CD4-positive, alpha-beta T cell treated with Interleukin-1 beta for 1 hour (primary cell): ENCODE measurements around the gene PRXL2B.

Experiments
- DNase-seq, 2 donors: peaks; one replicate each; pipeline ENCODE4 v3.0.0-alpha.2; 2020 to 2022

The PRXL2B gene

GRCh38 chr1:2587071-2587859 lies 688 bp downstream of the PRXL2B start:
- DNase-seq, result no peak

- no peak for DNase-seq
Measured at GRCh38 chr1:2587860-2588571, 1.4 kb downstream of the PRXL2B start.

- DNase-seq, result no peak
Measured at GRCh38 chr1:2588661-2589430, 2.3 kb downstream of the PRXL2B start.

- DNase-seq, result no peak
Measured at GRCh38 chr1:2589431-2590232, 3.1 kb downstream of the PRXL2B start.

DNA sequence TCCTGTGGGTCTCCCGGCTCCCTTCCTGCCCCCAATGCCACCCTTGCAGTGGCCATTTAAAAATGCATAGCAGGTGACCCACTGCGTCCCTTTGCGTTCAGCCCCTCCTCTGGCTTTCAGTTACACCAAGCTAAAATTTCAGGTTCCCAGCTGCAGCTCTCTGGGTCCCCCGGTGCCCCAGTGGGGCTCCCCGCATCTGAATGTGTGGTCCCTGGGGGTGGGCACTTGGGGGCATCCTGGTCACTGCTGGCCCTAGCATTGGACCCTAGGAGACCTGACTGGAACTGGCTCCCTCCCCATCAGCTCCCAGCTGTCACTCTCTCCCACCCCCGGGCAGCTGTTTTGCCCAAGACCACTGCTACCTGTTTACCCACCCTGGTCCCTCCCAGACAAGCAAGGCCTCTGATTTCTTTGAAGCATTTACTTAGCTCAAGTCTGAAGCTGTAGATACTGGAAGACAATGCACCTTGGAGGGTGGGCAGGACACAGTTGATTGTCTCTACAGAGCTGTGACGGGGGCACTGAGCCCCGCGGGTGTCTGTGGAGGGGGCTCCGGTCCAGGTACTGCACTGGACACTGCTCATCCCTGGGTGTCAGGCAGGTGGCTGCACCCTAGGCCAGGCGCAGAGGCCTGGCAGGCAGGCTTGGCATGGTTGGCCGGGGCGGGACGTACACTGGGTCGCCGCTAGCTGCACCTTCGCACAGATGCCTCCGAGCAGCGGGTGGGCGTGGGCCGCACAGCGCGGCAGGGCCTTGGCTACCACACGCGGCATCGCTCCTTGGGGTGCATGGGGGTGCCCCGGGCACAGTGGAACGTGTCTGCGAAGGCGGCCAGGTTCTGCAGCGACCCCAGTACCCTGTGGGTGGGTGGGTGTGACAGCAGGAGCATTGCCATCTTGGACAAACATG lies 3.9 kb downstream of the PRXL2B start:
- no peak for DNase-seq

DNA sequence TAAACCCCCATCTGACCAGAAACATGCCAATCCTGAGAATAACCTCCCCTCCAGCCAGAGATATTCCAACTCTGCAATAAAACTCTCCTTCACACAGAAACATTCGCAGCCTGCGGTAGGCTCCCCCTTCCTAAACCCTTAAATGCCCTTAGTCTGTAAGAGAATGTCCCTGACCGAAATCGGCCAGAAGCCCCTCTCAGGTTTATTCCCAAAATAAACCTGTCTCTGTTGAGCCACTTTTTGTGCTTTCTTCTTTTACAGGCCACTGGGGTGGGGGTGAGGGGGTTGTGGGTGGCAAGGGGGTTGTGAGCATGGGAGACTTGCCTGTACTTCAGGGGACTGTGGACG lies 4.6 kb downstream of the PRXL2B start:
- DNase-seq, result no peak

DNA sequence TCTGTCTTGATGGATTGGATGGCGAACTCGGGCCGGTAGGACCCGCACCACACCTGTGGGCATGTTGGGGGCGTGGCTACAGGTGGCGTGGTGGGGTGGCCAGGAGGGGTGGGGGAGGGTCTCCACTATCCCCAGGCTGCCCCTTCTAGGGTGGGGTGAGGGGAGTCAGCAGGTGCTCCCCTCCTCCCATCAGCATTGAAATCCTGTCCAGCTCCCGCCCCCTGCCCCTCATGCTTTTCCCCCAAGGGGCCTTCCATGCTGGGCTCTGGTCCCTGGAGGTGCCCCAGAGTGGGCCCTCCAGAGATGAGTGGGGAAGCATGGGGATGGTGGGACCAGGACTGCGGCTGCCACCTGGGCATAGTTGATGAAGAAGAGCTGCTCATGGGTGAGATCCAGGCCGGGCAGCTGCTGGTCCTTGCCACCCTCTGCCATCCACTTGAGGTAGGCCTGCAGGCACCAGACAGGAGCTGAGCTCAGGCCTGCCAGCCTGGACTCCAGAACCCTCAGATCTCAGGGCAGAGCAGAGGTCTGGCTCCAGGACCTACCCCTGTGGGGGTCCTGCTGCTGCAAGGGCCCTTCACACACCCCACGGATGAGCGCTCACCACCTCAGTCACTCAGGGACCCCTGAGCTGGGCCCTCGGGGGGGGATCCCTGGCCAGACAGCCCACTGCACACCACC lies 5.1 kb downstream of the PRXL2B start:
- no peak for DNase-seq

DNA sequence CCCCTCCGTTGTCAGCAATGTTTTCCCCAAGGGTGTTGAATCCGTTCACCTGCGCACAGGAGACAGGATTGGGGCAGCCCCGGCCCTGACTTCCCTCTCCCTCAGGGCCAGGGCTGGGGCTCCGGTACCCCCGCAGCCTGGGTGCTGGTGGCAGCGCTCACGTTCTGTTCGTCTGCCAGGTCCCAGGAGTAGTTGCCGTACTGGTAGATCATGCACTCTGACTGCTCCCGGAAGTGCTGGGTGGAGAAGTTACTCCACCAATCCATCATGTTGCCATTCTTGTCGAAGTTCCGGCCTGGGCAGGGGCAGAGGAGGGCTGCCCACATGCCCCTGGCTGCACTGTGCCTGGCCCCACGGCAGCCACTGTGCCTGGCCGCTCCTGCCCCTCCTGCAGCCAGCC lies 6.1 kb downstream of the PRXL2B start:
- DNase-seq, result no peak

DNA sequence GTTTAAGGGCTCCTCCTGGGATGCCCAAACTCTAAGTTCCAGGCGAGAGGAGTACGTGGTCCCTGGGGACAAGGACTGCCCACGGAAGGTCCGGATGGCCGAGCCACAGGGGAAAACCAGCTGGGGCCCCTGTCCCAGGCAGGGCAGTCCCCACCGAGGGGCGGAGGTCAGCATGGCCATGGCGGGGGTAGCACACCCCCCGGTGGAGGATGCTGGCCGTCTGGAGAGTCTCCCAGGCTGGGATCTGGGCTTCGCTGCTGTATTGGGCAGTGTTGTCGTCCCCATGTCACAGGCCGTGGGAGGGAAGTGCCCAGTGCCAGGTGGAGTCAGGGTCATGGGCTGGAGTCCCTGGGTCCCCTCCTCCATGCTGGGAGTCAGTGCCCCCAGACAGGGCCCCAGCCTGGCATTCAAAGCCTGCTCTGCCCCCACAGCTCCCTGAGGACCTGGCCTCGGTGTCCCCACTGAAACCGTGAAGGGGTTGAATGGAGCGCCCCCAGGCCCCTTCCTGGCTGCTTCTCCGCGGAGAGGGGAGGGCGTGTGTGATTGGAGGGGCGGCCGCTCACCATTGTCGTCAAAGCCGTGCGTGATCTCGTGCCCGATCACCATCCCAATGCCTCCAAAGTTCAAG lies 6.8 kb downstream of the PRXL2B start:
- no peak for DNase-seq

- DNase-seq, result no peak
Measured at GRCh38 chr1:2594001-2594640, 7.5 kb downstream of the PRXL2B start.

DNA sequence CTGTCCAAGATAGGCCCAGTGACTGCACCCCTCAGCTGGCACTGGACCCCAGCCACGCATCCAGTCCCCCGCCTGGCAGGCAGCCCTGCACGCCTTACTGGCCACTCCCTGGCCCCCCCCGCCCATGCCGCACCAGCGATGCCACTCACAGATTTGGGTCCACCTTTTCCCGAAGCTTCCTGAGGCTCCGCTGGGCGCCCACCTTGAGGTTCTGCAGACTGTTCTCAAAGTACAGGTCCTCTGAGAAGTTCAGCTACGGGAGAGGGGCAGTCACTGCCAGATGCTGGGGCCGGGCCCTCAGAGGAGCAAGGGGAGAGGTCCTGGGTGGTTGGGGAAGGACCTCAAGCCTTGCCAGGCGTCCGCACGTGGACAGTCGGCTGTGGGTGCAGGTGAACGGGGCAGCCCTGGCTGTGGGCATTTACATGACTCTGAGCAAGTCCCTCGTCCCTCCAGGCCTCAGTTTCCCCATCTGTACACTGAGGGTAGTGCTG lies 8.1 kb downstream of the PRXL2B start:
- no peak for DNase-seq

DNA sequence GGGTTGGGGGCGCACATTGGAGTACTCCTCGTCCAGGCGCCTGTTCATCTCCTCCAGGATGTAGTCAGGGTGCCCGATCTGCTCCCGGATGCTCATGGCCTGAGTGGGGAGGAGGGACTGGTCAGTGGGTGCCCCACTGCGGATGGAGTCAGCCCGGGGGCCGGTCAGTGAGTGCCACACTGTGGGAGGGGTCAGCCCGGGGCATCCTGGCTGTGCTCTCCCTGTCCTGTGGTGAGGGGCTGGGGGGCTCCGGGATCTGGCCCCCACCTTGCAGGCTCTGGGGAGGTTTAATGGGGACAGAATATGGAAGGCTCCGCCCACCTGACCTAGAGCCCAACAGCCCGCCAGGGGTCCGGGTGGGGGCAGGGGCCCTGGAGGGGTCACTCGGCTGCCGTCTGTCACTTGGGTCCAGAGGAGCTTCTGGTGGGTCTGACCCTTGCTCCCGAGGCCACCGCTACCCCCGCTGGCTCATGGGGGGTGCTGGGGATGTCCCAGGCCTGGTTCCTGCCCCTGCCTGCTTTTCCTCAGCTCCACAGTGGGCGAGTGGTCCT lies 8.8 kb downstream of the PRXL2B start:
- no peak for DNase-seq

DNA sequence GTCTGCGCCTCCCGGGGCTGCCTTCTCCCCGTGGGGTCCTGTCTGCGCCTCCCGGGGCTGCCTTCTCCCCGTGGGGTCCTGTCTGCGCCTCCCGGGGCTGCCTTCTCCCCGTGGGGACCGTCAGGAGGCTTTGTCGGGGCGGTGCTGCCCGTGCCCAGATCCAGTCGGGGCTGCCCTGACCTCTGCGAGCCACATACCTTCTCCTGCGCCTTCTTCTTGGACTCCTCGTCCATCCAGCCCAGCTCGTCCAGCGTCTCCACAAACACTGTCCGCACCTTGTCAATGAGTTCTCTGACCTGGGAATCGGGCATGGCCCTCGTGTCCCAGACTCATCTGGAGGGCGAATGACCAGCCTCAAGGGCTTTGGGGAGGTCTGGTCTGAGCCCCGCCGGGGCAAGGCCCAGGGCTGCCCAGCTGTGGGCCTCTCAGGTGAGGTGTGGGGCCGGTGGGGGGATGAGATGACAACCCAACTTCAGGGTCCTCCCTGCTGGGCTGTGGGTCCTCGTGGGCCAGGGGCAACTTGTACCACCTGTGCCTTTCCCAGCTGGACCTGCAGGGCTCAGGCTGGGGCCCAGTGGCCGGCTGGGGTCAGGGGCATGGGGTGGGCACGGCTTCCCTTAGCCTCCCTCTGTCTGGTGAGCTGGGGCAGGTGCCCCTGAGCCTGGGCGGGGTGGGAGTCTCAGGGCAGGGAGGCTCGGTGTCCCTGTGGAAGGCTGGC lies 9.4 kb downstream of the PRXL2B start:
- DNase-seq, result no peak

- no peak for DNase-seq
Measured at GRCh38 chr1:2596530-2597333, 10.2 kb downstream of the PRXL2B start.

DNA sequence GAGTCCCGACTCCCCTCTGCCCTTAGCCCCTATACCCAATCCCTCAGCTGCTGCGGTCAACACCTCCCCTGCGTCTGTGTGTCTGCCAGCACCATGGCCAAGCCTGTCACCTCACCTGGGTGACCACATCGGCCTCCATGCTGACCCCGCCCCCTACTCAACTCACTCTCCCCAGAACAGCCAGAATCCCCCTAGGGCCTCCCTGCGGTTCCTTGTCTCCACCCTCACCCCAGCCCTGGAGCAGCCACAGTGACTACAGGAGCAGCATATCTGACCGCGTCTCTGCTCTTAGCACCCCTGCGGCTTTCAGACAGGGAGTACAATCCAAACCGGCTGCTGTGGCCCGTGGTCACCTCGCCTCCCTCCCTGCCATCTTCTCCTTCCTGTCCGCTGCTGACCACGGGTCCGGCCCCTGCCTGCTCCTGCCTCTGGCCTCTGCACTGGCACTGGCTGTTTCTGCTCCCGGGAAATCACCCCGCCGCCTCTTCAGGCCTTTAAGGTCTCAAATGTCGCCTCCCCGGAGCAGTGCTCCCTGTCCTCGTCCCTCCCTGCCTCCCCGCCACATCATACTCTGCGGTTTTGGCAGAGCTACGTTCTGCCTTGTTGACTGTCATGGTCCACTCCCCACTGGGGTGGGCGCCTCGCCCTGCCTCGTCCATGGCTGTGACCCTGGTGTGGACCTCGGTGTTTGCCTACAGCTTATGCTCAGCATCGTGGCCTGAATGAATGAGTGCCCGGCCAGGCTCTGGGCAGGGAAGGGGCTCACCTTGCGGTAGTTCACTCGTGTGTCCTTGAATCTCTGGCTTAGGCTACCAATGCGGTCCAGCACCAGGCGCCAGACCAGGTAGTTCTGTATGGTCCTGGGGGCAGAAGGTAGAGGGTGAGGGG lies 11.1 kb downstream of the PRXL2B start:
- no peak for DNase-seq

DNA sequence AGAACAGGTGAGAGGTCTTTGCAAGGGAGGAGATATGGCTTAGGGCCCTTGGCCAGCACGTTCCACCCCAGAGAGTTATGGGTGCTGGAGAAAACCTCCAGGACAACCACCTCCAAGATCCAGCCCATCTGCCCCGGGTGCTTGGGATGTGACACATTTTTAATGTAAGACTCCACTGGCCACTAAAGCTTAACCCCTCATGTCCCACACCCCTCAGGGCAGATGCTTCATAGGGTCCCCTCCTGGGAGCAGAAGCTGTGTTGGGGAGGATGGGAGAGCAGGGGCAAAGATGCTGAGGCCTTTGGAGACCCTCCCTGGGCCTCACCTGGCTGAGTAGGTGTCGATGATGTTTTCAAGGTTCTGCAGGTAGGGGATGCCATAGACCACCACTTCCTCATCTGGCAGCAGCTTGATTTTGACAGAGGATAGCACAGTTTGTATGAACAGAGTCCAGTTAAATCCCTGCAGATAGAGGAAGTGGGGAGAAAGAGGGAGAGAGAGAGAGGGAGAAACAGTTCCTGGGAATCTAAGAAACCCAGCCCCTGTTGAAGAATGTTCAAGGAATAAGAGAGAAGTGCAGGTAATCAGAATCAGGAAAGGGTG lies 11.9 kb downstream of the PRXL2B start:
- no peak for DNase-seq
